Caco-2 (cell line): ENCODE results near the gene TLR2. TPM values are rescaled to one million over a fixed set of nuclear protein-coding genes. Genes with fewer than 3 reads are reported as not detected.

ENCODE experiments used
- BruUV-seq: library from RNA; stranded (reverse); fragments of 400-500 nt; replicated peaks from 2 replicates; lab custom pipeline; 2021; lab: Mats Ljungman, UMichigan
- CTCF ChIA-PET: fragments of 300-600 bp; sonication (Branson Sonifier 250); formaldehyde crosslinking; loops from one replicate; lab custom pipeline; 2022; ENCODE audit warnings: antibody characterized with exemption; lab: Charles Lee
- POLR2A ChIA-PET: fragments of 300-600 bp; sonication (Branson Sonifier 250); formaldehyde crosslinking; loops from one replicate; lab custom pipeline; 2022; ENCODE audit warnings: antibody characterized with exemption; lab: Charles Lee
- DNase-seq, 2 experiments: peaks; one replicate each; pipeline versions ENCODE4 v3.0.0 to v3.0.0-alpha.2; 2020 to 2022
- H3K27me3 ChIP-seq: replicated peaks from 2 replicates; pipeline ENCODE4 v1.6.0; 2011; ENCODE audit warnings: low read length; ENCODE audit not compliant: control insufficient read depth, insufficient read depth
- H3K36me3 ChIP-seq: 2 replicates; pipeline ENCODE4 v1.5.1; 2011; ENCODE audit warnings: low read length; ENCODE audit not compliant: control insufficient read depth, insufficient read depth
- H3K4me1 ChIP-seq: fragments of 250-450 bp; sonication (Bioruptor Pico); 2 replicates; pipeline ENCODE4 v1.5.1; 2020; ENCODE audit warnings: mild to moderate bottlenecking
- H3K4me3 ChIP-seq: 2 replicates; pipeline ENCODE4 v1.5.1; 2011; ENCODE audit warnings: low read depth, mild to moderate bottlenecking, control low read depth, low read length
- H3K9me3 ChIP-seq: fragments of 250-450 bp; sonication (Bioruptor Pico); 2 replicates; pipeline ENCODE4 v1.5.1; 2020; ENCODE audit warnings: mild to moderate bottlenecking, moderate library complexity
- H3K27ac Mint-ChIP-seq: one replicate; pipeline ENCODE4 v1.8.0; 2022; ENCODE audit warnings: mixed read lengths; ENCODE audit not compliant: unreplicated experiment
- H3K27me3 Mint-ChIP-seq: one replicate; pipeline ENCODE4 v1.8.0; 2022; ENCODE audit warnings: mixed read lengths; ENCODE audit not compliant: insufficient read depth, unreplicated experiment
- H3K36me3 Mint-ChIP-seq: one replicate; pipeline ENCODE4 v1.8.0; 2022; ENCODE audit warnings: mild to moderate bottlenecking, mixed read lengths; ENCODE audit not compliant: insufficient read depth, unreplicated experiment
- H3K4me1 Mint-ChIP-seq: one replicate; pipeline ENCODE4 v1.8.0; 2022; ENCODE audit warnings: low read depth, mixed read lengths; ENCODE audit not compliant: unreplicated experiment
- H3K4me3 Mint-ChIP-seq: one replicate; pipeline ENCODE4 v1.8.0; 2022; ENCODE audit warnings: mild to moderate bottlenecking, moderate library complexity, mixed read lengths; ENCODE audit not compliant: unreplicated experiment
- H3K9me3 Mint-ChIP-seq: one replicate; pipeline ENCODE4 v1.8.0; 2022; ENCODE audit warnings: mixed read lengths; ENCODE audit not compliant: unreplicated experiment
- CTCF ChIP-seq, 2 experiments: fragments of 200-600 bp in 1 of 2; IDR thresholded peaks; 1 replicate in 1 of 2; 2 replicates in 1 of 2; pipeline versions ENCODE4 v1.5.1 to v1.8.0; 2011 to 2022; ENCODE audit warnings: antibody characterized with exemption in 1 of 2, control low read depth in 1 of 2, inconsistent platforms in 1 of 2, low read depth in 1 of 2, low read length in 1 of 2, mild to moderate bottlenecking in 1 of 2, moderate library complexity in 1 of 2; ENCODE audit not compliant: insufficient read depth in 1 of 2, severe bottlenecking in 1 of 2, unreplicated experiment in 1 of 2
- intact Hi-C: fragments of 100-400 bp; cut with micrococcal nuclease; formaldehyde crosslinking; loops from one replicate; pipeline ENCODE4 v1.10.0; 2022; ENCODE audit not compliant: unreplicated experiment
- total RNA-seq: library from RNA; stranded (reverse); gene quantifications from 2 replicates; pipeline ENCODE4 v1.2.3, GENCODE V29; 2022

Gene TLR2
- total RNA-seq, 1 experiment from 2014 or later, result 11.0 TPM

GRCh38 chr4:153706519-153706918 is 22.4 kb downstream of the TLR2 start:
- Histone ChIP-seq H3K36me3 (no peaks in the 10 kb centered on the region), H3K4me3 (no peak overlapping the region), H3K4me1 (no peaks in the 10 kb centered on the region), H3K27me3 (no peaks in the 10 kb centered on the region), H3K9me3 (no peaks in the 10 kb centered on the region)
- intact Hi-C loops, result no loop called here
- no TSS peak for BruUV-seq
- DNase-seq, result no peak
- H3K27me3 Mint-ChIP-seq, result no peaks in the 10 kb centered on the region
- H3K4me1 Mint-ChIP-seq, result no peaks in the 10 kb centered on the region
- no peak for TF ChIP-seq CTCF (IDR thresholded peaks at IDR 0.05; ENCODE audit: insufficient read depth in 1 of 2, low read depth in 1 of 2, low read length in 1 of 2, severe bottlenecking in 1 of 2, unreplicated experiment in 1 of 2)
- CTCF ChIA-PET, result no interaction called here
- H3K4me3 Mint-ChIP-seq, result no peak overlapping the region
- POLR2A ChIA-PET, result no interaction called here
- no peaks in the 10 kb centered on the region for H3K36me3 Mint-ChIP-seq
- H3K27ac Mint-ChIP-seq, result no peak overlapping the region
- no peaks in the 10 kb centered on the region for H3K9me3 Mint-ChIP-seq

- intact Hi-C loops, result no loop called here
- Histone ChIP-seq H3K27me3 (no peaks in the 10 kb centered on the region), H3K4me3 (no peak overlapping the region), H3K9me3 (no peaks in the 10 kb centered on the region), H3K36me3 (no peaks in the 10 kb centered on the region), H3K4me1 (no peaks in the 10 kb centered on the region)
- Mint-ChIP-seq H3K9me3 (no peaks in the 10 kb centered on the region), H3K27ac (no peak overlapping the region), H3K27me3 (peaks cover 5% of the 10 kb centered on the region), H3K4me1 (no peaks in the 10 kb centered on the region), H3K4me3 (no peak overlapping the region), H3K36me3 (no peaks in the 10 kb centered on the region)
- no peak for TF ChIP-seq CTCF (IDR thresholded peaks at IDR 0.05; ENCODE audit: insufficient read depth in 1 of 2, low read depth in 1 of 2, low read length in 1 of 2, severe bottlenecking in 1 of 2, unreplicated experiment in 1 of 2)
- BruUV-seq, result no TSS peak
- DNase-seq, result no peak
- POLR2A ChIA-PET, result no interaction called here
- CTCF ChIA-PET, result no interaction called here
Observed at GRCh38 chr4:153710681-153711080, 26.6 kb downstream of the TLR2 start.

GRCh38 chr4:153713866-153714646 is 30.0 kb downstream of the TLR2 start:
- intact Hi-C loops, result no loop called here
- H3K27me3 Mint-ChIP-seq, result peaks cover 9% of the 10 kb centered on the region
- no TSS peak for BruUV-seq

More at GRCh38 chr4:153713866-153714646, 30.0 kb downstream of the TLR2 start:
- no peak overlapping the region for H3K4me3 ChIP-seq
- no peaks in the 10 kb centered on the region for H3K36me3 ChIP-seq
- TF ChIP-seq CTCF (IDR thresholded peaks at IDR 0.05; ENCODE audit: insufficient read depth in 1 of 2, low read depth in 1 of 2, low read length in 1 of 2, severe bottlenecking in 1 of 2, unreplicated experiment in 1 of 2), result no peak
- Mint-ChIP-seq H3K4me1 (no peaks in the 10 kb centered on the region), H3K36me3 (no peaks in the 10 kb centered on the region), H3K9me3 (no peaks in the 10 kb centered on the region), H3K27ac (no peak overlapping the region), H3K4me3 (no peak overlapping the region)
- no peaks in the 10 kb centered on the region for H3K9me3 ChIP-seq
- no peaks in the 10 kb centered on the region for H3K27me3 ChIP-seq
- H3K4me1 ChIP-seq, result no peaks in the 10 kb centered on the region
- DNase-seq, result no peak
- ChIA-PET CTCF (no interaction called here), POLR2A (no interaction called here)
